ENCODE measurements around the gene PRXL2B.

Gene PRXL2B

DNA sequence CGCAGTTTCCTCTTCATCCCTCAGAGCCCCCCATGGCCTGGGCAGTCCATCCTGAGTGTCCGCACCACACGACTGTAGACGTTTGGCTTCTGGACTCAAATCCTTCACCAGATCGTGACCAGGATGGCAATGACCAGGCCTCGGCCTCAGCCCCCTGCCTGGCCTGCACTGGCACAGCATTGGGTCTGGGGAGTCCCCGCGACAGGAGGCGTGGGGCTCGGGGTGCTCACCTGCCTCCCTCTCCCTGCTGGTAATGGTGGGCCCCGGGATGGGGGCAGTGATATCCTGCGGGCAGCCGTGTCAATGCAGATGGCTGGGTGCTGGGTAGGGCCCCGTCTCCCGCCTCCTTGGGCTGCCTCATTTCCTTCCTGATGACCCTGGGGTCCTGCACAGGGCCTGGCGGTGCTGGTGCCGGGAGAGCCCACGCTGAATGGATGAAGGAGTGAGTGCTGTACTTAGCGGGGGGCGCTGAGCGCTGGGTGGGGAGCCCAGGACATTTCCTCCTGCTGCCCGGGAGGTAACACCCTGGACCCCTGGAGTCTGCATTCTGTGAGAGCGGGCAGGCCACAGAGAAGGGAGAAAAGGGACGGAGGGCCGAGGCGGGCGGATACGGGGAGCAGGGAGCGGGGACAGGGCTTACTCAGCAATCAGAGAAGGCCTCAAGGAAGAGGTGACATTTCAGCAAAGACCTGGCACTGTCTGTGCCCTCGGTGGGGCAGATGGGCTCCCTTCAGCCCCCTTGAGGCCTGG is 32.5 kb upstream of the PRXL2B start:
- FAIRE-seq: no peak

DNA sequence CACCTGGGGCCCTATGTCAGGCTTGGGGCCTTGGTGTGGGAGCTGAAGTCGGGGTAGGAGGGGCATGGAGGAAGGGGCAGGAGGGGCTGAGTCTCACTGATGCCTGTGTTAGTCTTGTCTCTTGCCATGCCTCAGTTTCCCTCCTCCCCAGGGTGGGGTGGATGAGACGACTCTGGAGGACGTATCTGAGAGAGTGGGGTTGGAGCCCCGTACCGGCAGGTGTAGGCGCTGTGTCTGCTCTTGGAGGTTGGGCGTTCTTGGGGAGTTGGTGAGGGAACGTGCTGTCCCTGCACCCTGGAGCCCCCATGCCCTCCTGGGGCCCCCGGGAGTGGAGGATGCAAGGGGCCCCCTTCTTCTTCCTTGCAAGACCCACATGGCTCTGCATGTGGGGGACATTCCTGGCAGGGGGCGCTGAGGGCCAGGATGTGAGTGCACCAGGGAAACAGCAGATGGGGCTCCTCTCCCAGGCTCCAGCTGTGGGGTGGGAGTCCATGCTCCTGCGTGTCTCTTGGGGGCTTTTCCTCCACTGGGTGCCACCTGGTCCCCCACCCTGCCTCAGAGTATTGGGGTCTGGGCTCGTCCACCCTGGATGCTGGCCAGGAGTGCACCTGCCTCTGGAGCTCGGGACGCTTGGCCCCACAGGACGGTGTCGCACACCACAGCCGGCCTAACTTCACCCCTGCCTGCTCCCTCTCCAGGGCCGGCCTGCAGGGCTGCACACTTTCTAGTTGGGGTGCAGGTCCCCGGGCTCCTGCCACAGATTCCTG is 31.8 kb upstream of the PRXL2B start:
- FAIRE-seq (peak; percentile 44), DNase-seq (ENCODE audit: insufficient read length) (peak; percentile 68)

More for the DNA sequence above, 32.5 kb upstream of the PRXL2B start:
- no peak for TF ChIP-seq POLR2A (IDR thresholded peaks at IDR 0.05; ENCODE audit: low read depth, low read length)
- no peak for DNase-seq (ENCODE audit: insufficient read length)

GRCh38 chr1:2555634-2556276 is 30.8 kb upstream of the PRXL2B start:
- no peak for TF ChIP-seq POLR2A (IDR thresholded peaks at IDR 0.05; ENCODE audit: low read depth, low read length)
- peak; percentile 43 for TF ChIP-seq POLR2AphosphoS5 (IDR thresholded peaks at IDR 0.05; ENCODE audit: low read depth, low read length)
- no peak for TF ChIP-seq TAF1 (IDR thresholded peaks at IDR 0.05; ENCODE audit: borderline replicate concordance, low read depth, low read length)
- DNase-seq (ENCODE audit: insufficient read length) (peak; percentile 77), FAIRE-seq (peak; percentile 96)

More for the DNA sequence above, 31.8 kb upstream of the PRXL2B start:
- TF ChIP-seq TAF1 (IDR thresholded peaks at IDR 0.05; ENCODE audit: borderline replicate concordance, low read depth, low read length): no peak
- TF ChIP-seq POLR2A (IDR thresholded peaks at IDR 0.05; ENCODE audit: low read depth, low read length): no peak
- TF ChIP-seq POLR2AphosphoS5 (IDR thresholded peaks at IDR 0.05; ENCODE audit: low read depth, low read length): no peak

GRCh38 chr1:2556277-2556677 is 30.3 kb upstream of the PRXL2B start, which contains the start of gene TNFRSF14:
Gene TNFRSF14 (plus strand): TSS chr1:2556371. CDS start chr1:2556665, 294 bp downstream.
- DNase-seq (ENCODE audit: insufficient read length) (peak; percentile 92), FAIRE-seq (no peak)
- TF ChIP-seq TAF1 (IDR thresholded peaks at IDR 0.05; ENCODE audit: borderline replicate concordance, low read depth, low read length) (peak; percentile 74; the same call in 1 of the 2 replicates), POLR2AphosphoS5 (IDR thresholded peaks at IDR 0.05; ENCODE audit: low read depth, low read length) (no peak; the same call in 1 of the 2 replicates), POLR2A (IDR thresholded peaks at IDR 0.05; ENCODE audit: low read depth, low read length) (peak; percentile 69; the same call in 1 of the 2 replicates)

- peak; percentile 64 for FAIRE-seq
- TF ChIP-seq TAF1 (IDR thresholded peaks at IDR 0.05; ENCODE audit: borderline replicate concordance, low read depth, low read length) (no peak; the same call in 1 of the 2 replicates), POLR2A (IDR thresholded peaks at IDR 0.05; ENCODE audit: low read depth, low read length) (no peak), POLR2AphosphoS5 (IDR thresholded peaks at IDR 0.05; ENCODE audit: low read depth, low read length) (no peak)
- peak; percentile 72 for DNase-seq (ENCODE audit: insufficient read length)
Observed at GRCh38 chr1:2556678-2557481, 29.7 kb upstream of the PRXL2B start.

- FAIRE-seq (no peak), DNase-seq (ENCODE audit: insufficient read length) (no peak)
- no peak for TF ChIP-seq TAF1 (IDR thresholded peaks at IDR 0.05; ENCODE audit: borderline replicate concordance, low read depth, low read length)
- TF ChIP-seq POLR2AphosphoS5 (IDR thresholded peaks at IDR 0.05; ENCODE audit: low read depth, low read length): no peak
- no peak for TF ChIP-seq POLR2A (IDR thresholded peaks at IDR 0.05; ENCODE audit: low read depth, low read length)
Observed at GRCh38 chr1:2557482-2558400, 28.8 kb upstream of the PRXL2B start.

DNA sequence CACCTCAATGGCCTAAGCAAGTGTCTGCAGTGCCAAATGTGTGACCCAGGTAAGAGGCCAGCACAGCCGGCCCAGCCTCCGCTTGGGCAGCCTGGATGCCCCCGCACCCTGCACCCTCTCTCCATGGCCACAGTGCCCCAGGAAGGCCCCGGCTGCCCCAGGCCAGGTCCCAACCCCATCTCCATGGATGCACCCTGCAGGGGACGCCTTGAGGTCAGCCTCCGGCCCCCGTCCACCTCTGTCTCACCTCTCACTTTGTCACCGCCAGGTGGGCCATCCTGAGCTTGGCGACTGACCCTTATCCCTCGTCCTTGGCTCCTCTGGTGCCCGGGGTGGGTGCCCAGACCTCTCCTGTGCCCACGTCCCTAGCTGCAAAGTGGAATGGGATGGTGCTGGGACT is 28.2 kb upstream of the PRXL2B start:
- TF ChIP-seq TAF1 (IDR thresholded peaks at IDR 0.05; ENCODE audit: borderline replicate concordance, low read depth, low read length): no peak
- no peak for TF ChIP-seq POLR2AphosphoS5 (IDR thresholded peaks at IDR 0.05; ENCODE audit: low read depth, low read length)
- no peak for TF ChIP-seq POLR2A (IDR thresholded peaks at IDR 0.05; ENCODE audit: low read depth, low read length)
- FAIRE-seq: no peak
- no peak for DNase-seq (ENCODE audit: insufficient read length)

DNA sequence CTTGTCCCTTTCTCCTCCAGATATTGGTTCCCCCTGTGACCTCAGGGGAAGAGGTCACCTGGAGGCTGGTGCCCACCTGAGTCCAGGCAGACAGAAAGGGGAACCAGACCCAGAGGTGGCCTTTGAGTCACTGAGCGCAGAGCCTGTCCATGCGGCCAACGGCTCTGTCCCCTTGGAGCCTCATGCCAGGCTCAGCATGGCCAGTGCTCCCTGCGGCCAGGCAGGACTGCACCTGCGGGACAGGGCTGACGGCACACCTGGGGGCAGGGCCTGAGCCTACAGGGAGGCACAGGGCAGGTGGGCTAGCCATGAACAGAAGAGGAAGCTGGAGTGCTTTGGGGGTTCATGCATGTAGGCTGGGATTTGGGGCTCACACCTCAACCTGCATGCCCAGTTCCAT is 27.7 kb upstream of the PRXL2B start:
- TF ChIP-seq TAF1 (IDR thresholded peaks at IDR 0.05; ENCODE audit: borderline replicate concordance, low read depth, low read length) (no peak), POLR2A (IDR thresholded peaks at IDR 0.05; ENCODE audit: low read depth, low read length) (no peak), POLR2AphosphoS5 (IDR thresholded peaks at IDR 0.05; ENCODE audit: low read depth, low read length) (no peak)
- no peak for FAIRE-seq
- no peak for DNase-seq (ENCODE audit: insufficient read length)

DNA sequence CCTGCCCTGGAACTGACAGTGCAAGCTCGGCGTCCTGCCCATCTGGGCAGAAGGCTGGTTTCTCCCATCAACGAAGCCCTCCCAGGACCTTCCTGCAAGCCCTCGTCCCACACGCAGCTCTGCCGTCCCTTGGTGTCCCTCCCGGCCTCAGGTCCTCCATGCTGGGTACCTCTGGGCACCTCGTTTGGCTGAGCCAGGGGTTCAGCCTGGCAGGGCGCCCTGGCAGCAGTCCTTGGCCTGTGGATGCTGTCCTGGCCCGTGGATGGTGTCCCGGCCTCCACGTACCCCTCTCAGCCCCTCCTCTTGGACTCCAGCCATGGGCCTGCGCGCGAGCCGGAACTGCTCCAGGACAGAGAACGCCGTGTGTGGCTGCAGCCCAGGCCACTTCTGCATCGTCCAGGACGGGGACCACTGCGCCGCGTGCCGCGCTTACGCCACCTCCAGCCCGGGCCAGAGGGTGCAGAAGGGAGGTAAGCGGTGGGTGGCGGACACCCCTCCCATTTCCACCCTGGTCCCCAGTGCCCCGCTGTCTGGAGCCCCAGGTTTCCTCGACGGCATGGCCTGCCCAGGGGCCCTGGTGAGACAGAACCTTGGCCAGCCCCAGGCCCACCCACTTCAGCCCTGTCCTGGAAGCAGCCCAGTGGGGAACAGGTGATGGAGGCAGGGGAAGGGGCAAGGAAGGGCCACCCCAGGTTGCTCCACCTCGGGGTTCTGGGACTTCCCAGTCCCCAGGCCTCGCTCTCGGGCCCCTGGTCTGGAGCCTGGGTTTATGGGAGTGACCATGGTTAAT is 26.9 kb upstream of the PRXL2B start:
- TF ChIP-seq TAF1 (IDR thresholded peaks at IDR 0.05; ENCODE audit: borderline replicate concordance, low read depth, low read length): no peak
- no peak for TF ChIP-seq POLR2A (IDR thresholded peaks at IDR 0.05; ENCODE audit: low read depth, low read length)
- no peak for TF ChIP-seq POLR2AphosphoS5 (IDR thresholded peaks at IDR 0.05; ENCODE audit: low read depth, low read length)
- no peak for DNase-seq (ENCODE audit: insufficient read length)
- FAIRE-seq: no peak
